ENCODE measurements around the gene FAM163B. TPM values are rescaled to one million over a fixed set of nuclear protein-coding genes. Genes with fewer than 3 reads are reported as not detected.

The FAM163B gene
- total RNA-seq, 1 donor from 2014 or later, result not detected

DNA sequence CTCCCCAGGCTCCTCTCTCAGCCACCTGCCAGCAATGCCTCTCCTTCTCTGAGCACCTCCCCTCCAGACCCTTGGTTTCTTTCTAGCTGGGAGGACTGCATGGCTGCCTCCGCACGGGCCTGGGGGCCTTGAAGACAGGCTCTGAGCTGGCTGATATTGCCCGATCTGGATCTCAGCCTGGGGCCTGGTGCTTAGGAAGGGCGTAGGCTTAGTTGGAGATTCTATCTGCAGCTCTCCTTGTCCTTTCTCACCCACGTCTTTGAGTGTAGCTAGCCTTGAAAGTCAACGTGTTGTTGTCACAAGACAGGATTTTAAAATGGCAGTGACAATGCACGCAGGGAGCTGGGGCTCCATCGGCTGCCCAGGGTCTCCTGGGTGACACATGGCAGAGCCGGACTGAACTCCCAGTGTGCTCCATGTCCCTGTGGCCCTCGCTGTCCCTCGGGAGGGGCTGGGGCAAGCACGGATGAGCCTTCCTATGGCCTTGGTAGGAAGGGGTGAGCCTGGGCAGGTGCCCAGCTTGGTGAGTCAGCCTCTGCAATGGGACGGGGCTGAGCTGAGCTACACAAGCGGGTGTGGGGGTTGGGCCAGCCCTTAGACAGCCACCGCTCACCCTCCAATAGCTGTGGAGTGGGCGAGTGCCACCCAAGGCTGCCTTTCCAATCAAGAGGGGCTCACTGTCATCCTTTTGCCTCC, 65.3 kb downstream of the FAM163B start:
- Histone ChIP-seq H3K4me3 (ENCODE audit: low read length in 3 of 3) (no peak overlapping the region), H3K9ac (ENCODE audit: low read depth in 1 of 3, low read length in 3 of 3) (no peak overlapping the region), H3K9me3 (ENCODE audit: control insufficient read depth in 3 of 3, low read length in 3 of 3) (no peaks in the 10 kb centered on the region), H3K4me1 (ENCODE audit: control insufficient read depth in 3 of 3, insufficient read depth in 3 of 3, low read length in 3 of 3) (peaks cover 26 to 27% (median 27%) of the 10 kb centered on the region in 3 donors), H3K27me3 (ENCODE audit: control insufficient read depth in 3 of 3, insufficient read depth in 3 of 3, low read length in 3 of 3) (peaks cover 0 to 18% (median 10%) of the 10 kb centered on the region in 3 donors), H3K36me3 (ENCODE audit: control insufficient read depth in 3 of 3, insufficient read depth in 3 of 3, low read length in 3 of 3) (peaks cover 0 to 5% (median 0%) of the 10 kb centered on the region in 3 donors), H3K27ac (ENCODE audit: low read depth, low read length) (no peak overlapping the region)

DNA sequence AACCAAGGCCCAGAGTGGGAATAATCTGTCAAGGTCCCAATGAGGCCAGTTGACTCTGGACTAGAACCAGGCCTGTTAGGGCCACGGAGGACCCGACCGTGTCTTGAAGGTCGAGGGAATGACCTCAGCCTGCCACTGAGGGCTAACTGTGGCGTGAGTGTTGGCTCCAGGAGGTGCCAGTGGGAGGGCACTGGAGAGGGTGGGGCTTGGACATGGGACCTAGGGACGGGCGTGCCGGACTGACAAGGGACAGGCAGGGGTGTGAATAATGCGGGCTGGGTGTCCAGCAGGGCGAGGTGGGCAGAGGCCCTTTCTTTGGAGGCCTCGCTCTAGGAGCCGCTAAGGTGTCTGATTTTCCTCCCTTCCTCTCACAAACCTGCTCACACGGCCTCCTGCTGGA, 67.2 kb downstream of the FAM163B start:
- peaks cover 3 to 23% (median 20%) of the 10 kb centered on the region in 3 donors for H3K27me3 ChIP-seq (ENCODE audit: control insufficient read depth in 3 of 3, insufficient read depth in 3 of 3, low read length in 3 of 3)
- H3K4me3 ChIP-seq (ENCODE audit: low read length in 3 of 3), result no peak overlapping the region
- H3K9me3 ChIP-seq (ENCODE audit: control insufficient read depth in 3 of 3, low read length in 3 of 3), result no peaks in the 10 kb centered on the region
- no peak overlapping the region for H3K9ac ChIP-seq (ENCODE audit: low read depth in 1 of 3, low read length in 3 of 3)
- H3K36me3 ChIP-seq (ENCODE audit: control insufficient read depth in 3 of 3, insufficient read depth in 3 of 3, low read length in 3 of 3), result peaks cover 0 to 5% (median 0%) of the 10 kb centered on the region in 3 donors
- peaks cover 29 to 32% (median 31%) of the 10 kb centered on the region in 3 donors for H3K4me1 ChIP-seq (ENCODE audit: control insufficient read depth in 3 of 3, insufficient read depth in 3 of 3, low read length in 3 of 3)
- no peak overlapping the region for H3K27ac ChIP-seq (ENCODE audit: low read depth, low read length)

DNA sequence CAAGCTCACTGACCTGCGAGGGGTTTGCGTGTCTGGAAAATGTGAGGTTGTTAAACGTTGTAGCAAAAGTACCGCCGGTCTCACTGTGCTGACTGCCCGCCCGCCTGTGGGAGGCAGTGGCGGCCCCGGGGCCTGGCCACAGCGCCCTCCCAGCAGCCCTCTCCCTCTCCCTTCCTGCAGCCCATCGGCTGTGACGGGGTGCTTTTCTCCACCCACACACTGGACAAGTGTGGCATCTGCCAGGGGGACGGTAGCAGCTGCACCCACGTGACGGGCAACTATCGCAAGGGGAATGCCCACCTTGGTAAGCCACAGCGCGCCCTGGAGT, 68.5 kb downstream of the FAM163B start:
- H3K9me3 ChIP-seq (ENCODE audit: control insufficient read depth in 3 of 3, low read length in 3 of 3), result no peaks in the 10 kb centered on the region
- H3K36me3 ChIP-seq (ENCODE audit: control insufficient read depth in 3 of 3, insufficient read depth in 3 of 3, low read length in 3 of 3), result peaks cover 0 to 5% (median 0%) of the 10 kb centered on the region in 3 donors
- H3K4me1 ChIP-seq (ENCODE audit: control insufficient read depth in 3 of 3, insufficient read depth in 3 of 3, low read length in 3 of 3), result peaks cover 27 to 33% (median 29%) of the 10 kb centered on the region in 3 donors
- H3K27ac ChIP-seq (ENCODE audit: low read depth, low read length), result no peak overlapping the region
- H3K27me3 ChIP-seq (ENCODE audit: control insufficient read depth in 3 of 3, insufficient read depth in 3 of 3, low read length in 3 of 3), result peaks cover 3 to 29% (median 24%) of the 10 kb centered on the region in 3 donors
- H3K4me3 ChIP-seq (ENCODE audit: low read length in 3 of 3), result no peak overlapping the region
- no peak overlapping the region for H3K9ac ChIP-seq (ENCODE audit: low read depth in 1 of 3, low read length in 3 of 3)

DNA sequence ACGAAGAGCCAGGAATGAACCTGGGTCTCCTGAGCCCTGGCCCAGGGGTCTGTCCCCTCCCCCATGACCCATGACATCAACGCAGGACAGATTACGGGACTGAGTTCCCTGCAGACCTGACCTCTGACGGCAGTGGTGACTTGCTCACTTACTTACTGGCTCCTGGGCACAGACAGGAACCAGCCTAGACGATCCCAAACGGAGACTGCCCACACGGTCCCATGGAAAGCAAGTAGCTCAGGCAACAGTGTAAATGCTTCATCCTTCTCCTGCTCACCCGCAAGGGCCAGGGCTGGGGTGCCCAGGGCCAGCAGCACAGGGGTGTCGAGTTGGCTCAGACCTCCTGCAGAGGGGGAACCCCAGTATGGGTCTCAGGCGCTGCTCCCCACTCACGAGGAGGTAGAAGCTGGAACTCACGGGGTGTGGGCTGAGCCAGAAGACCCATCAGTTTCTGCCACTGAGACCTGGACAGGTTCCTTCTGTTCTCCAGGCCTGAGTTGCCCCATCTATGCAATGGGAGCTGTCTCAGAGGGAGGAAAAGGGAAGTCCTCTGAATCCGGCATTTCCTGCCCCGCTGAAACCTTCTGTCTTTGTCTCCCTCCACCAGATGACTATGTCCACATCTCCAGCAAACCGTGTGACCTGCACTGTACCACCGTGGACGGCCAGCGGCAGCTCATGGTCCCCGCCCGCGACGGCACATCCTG, 69.0 kb downstream of the FAM163B start:
- peaks cover 6 to 33% (median 27%) of the 10 kb centered on the region in 3 donors for H3K27me3 ChIP-seq (ENCODE audit: control insufficient read depth in 3 of 3, insufficient read depth in 3 of 3, low read length in 3 of 3)
- H3K27ac ChIP-seq (ENCODE audit: low read depth, low read length), result no peak overlapping the region
- no peak overlapping the region for H3K9ac ChIP-seq (ENCODE audit: low read depth in 1 of 3, low read length in 3 of 3)
- H3K9me3 ChIP-seq (ENCODE audit: control insufficient read depth in 3 of 3, low read length in 3 of 3), result no peaks in the 10 kb centered on the region
- H3K4me3 ChIP-seq (ENCODE audit: low read length in 3 of 3), result peak overlapping the region in 2 of 3 donors; percentile 30 to 54
- peaks cover 0 to 5% (median 0%) of the 10 kb centered on the region in 3 donors for H3K36me3 ChIP-seq (ENCODE audit: control insufficient read depth in 3 of 3, insufficient read depth in 3 of 3, low read length in 3 of 3)
- peaks cover 27 to 30% (median 27%) of the 10 kb centered on the region in 3 donors for H3K4me1 ChIP-seq (ENCODE audit: control insufficient read depth in 3 of 3, insufficient read depth in 3 of 3, low read length in 3 of 3)

DNA sequence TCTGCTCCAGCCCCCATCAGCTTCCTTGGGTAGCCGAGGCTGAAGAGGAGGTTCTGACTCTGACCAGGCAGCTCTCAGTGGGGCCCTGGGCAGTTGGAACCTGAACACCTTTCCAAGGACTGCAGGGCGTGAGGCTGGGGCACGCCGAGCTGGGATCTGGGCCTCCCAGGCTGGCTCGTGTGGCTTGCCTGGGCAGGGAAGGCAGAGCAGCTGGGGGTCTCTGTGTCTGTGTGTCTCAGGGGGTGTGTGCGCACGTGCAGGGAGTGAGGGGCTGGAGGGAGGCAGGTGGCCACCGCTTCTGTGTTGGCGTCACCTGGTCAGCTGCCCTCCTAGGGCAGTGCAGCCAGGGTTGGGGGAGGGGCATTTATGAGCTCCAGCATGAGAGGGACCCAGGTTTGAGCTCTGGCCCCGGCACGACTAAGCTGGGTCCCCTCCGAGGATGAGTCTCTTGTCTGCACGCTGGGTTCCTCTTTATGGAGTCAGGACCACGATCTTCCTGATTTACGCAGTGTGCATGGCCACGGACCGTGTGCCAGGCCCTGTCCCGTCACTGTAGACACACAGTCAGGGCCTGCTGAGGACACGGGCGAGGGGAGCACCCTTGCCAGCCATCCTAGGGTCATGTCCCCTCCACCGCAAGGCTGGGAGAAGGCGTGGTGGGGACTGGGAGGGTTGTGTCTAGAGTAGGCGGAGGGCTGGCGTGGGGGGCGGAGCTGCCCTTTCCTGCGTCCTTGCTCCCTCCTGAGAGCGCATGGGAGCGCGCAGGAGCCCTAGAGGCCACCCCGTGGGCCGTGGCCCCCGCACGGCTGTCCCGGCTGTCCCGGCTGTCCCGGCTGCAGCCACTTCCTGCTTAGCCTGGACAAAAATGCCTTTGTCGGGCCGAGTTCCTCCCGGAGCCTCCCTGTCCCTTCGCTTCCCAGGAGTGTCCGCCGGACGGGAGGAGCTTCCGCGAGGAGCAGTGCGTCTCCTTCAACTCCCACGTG, 70.0 kb downstream of the FAM163B start:
- Histone ChIP-seq H3K36me3 (ENCODE audit: control insufficient read depth in 3 of 3, insufficient read depth in 3 of 3, low read length in 3 of 3) (peaks cover 0 to 5% (median 0%) of the 10 kb centered on the region in 3 donors), H3K27me3 (ENCODE audit: control insufficient read depth in 3 of 3, insufficient read depth in 3 of 3, low read length in 3 of 3) (peaks cover 6 to 39% (median 27%) of the 10 kb centered on the region in 3 donors), H3K9ac (ENCODE audit: low read depth in 1 of 3, low read length in 3 of 3) (peak overlapping the region in 1 of 3 donors; percentile 16), H3K4me3 (ENCODE audit: low read length in 3 of 3) (peak overlapping the region; percentile 51 to 56 (median 54)), H3K4me1 (ENCODE audit: control insufficient read depth in 3 of 3, insufficient read depth in 3 of 3, low read length in 3 of 3) (peaks cover 26 to 29% (median 27%) of the 10 kb centered on the region in 3 donors), H3K9me3 (ENCODE audit: control insufficient read depth in 3 of 3, low read length in 3 of 3) (no peaks in the 10 kb centered on the region), H3K27ac (ENCODE audit: low read depth, low read length) (no peak overlapping the region)

- Histone ChIP-seq H3K9me3 (ENCODE audit: control insufficient read depth in 3 of 3, low read length in 3 of 3) (no peaks in the 10 kb centered on the region), H3K4me3 (ENCODE audit: low read length in 3 of 3) (no peak overlapping the region), H3K27me3 (ENCODE audit: control insufficient read depth in 3 of 3, insufficient read depth in 3 of 3, low read length in 3 of 3) (peaks cover 6 to 49% (median 32%) of the 10 kb centered on the region in 3 donors), H3K36me3 (ENCODE audit: control insufficient read depth in 3 of 3, insufficient read depth in 3 of 3, low read length in 3 of 3) (peaks cover 0 to 3% (median 0%) of the 10 kb centered on the region in 3 donors), H3K27ac (ENCODE audit: low read depth, low read length) (no peak overlapping the region), H3K4me1 (ENCODE audit: control insufficient read depth in 3 of 3, insufficient read depth in 3 of 3, low read length in 3 of 3) (peaks cover 35 to 37% (median 37%) of the 10 kb centered on the region in 3 donors), H3K9ac (ENCODE audit: low read depth in 1 of 3, low read length in 3 of 3) (no peak overlapping the region)
These were observed 71.0 kb downstream of the FAM163B start for GRCh38 chr9:133538176-133538575.

- no peak overlapping the region for H3K9ac ChIP-seq (ENCODE audit: low read depth in 1 of 3, low read length in 3 of 3)
- H3K36me3 ChIP-seq (ENCODE audit: control insufficient read depth in 3 of 3, insufficient read depth in 3 of 3, low read length in 3 of 3), result peaks cover 0 to 2% (median 0%) of the 10 kb centered on the region in 3 donors
- no peak overlapping the region for H3K4me3 ChIP-seq (ENCODE audit: low read length in 3 of 3)
- H3K9me3 ChIP-seq (ENCODE audit: control insufficient read depth in 3 of 3, low read length in 3 of 3), result no peaks in the 10 kb centered on the region
- H3K27ac ChIP-seq (ENCODE audit: low read depth, low read length), result no peak overlapping the region
- peaks cover 6 to 58% (median 37%) of the 10 kb centered on the region in 3 donors for H3K27me3 ChIP-seq (ENCODE audit: control insufficient read depth in 3 of 3, insufficient read depth in 3 of 3, low read length in 3 of 3)
- H3K4me1 ChIP-seq (ENCODE audit: control insufficient read depth in 3 of 3, insufficient read depth in 3 of 3, low read length in 3 of 3), result peaks cover 35 to 45% (median 41%) of the 10 kb centered on the region in 3 donors
These were observed 71.9 kb downstream of the FAM163B start for GRCh38 chr9:133537257-133537656.

DNA sequence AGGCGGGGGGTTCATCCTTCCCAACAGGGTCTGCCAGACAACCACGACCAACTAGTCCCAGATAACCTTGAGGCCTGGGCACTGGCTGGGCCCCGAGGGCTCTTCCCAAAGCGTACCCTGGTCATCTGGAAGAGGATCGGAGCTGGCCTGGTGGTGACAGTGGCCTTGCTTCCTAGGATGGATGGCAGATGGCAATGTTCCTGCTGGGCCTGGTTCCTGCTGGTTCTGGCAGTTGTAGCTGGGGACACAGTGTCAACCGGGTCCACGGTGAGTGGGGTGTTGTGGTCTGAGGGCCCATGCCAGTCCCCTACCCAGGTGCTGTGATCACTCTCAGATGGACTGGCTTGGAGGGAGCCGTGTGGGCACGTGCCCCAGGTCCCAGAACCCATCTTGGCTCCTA, 72.7 kb downstream of the FAM163B start:
- Histone ChIP-seq H3K9ac (ENCODE audit: low read depth in 1 of 3, low read length in 3 of 3) (peak overlapping the region in 2 of 3 donors; percentile 16 to 33), H3K4me3 (ENCODE audit: low read length in 3 of 3) (peak overlapping the region in 2 of 3 donors; percentile 21 to 41), H3K27me3 (ENCODE audit: control insufficient read depth in 3 of 3, insufficient read depth in 3 of 3, low read length in 3 of 3) (peaks cover 7 to 59% (median 37%) of the 10 kb centered on the region in 3 donors), H3K9me3 (ENCODE audit: control insufficient read depth in 3 of 3, low read length in 3 of 3) (no peaks in the 10 kb centered on the region), H3K27ac (ENCODE audit: low read depth, low read length) (no peak overlapping the region), H3K36me3 (ENCODE audit: control insufficient read depth in 3 of 3, insufficient read depth in 3 of 3, low read length in 3 of 3) (peaks cover 0 to 2% (median 0%) of the 10 kb centered on the region in 3 donors), H3K4me1 (ENCODE audit: control insufficient read depth in 3 of 3, insufficient read depth in 3 of 3, low read length in 3 of 3) (peaks cover 35 to 45% (median 41%) of the 10 kb centered on the region in 3 donors)

GRCh38 chr9:133536080-133536479, 73.1 kb downstream of the FAM163B start:
- Histone ChIP-seq H3K4me3 (ENCODE audit: low read length in 3 of 3) (peak overlapping the region in 2 of 3 donors; percentile 21 to 61), H3K9ac (ENCODE audit: low read depth in 1 of 3, low read length in 3 of 3) (peak overlapping the region in 2 of 3 donors; percentile 33 to 45), H3K9me3 (ENCODE audit: control insufficient read depth in 3 of 3, low read length in 3 of 3) (no peaks in the 10 kb centered on the region), H3K36me3 (ENCODE audit: control insufficient read depth in 3 of 3, insufficient read depth in 3 of 3, low read length in 3 of 3) (peaks cover 0 to 2% (median 0%) of the 10 kb centered on the region in 3 donors), H3K27ac (ENCODE audit: low read depth, low read length) (no peak overlapping the region), H3K27me3 (ENCODE audit: control insufficient read depth in 3 of 3, insufficient read depth in 3 of 3, low read length in 3 of 3) (peaks cover 10 to 63% (median 37%) of the 10 kb centered on the region in 3 donors), H3K4me1 (ENCODE audit: control insufficient read depth in 3 of 3, insufficient read depth in 3 of 3, low read length in 3 of 3) (peaks cover 35 to 45% (median 41%) of the 10 kb centered on the region in 3 donors)
